GM21423 (cell line): Measurements from ENCODE around the gene ART1.
"Not testable (repeated sequence)": the region's sequence is repeated elsewhere in the genome, so short reads cannot be mapped to it uniquely, and the experiment has no call there.

Experiments used
- ATAC-seq: cut with Tn5 transposase; IDR thresholded peaks from one replicate; pipeline ENCODE4 v1.9.1; 2021; ENCODE audit warnings: mild to moderate bottlenecking, moderate library complexity; ENCODE audit not compliant: unreplicated experiment

The ART1 gene

DNA sequence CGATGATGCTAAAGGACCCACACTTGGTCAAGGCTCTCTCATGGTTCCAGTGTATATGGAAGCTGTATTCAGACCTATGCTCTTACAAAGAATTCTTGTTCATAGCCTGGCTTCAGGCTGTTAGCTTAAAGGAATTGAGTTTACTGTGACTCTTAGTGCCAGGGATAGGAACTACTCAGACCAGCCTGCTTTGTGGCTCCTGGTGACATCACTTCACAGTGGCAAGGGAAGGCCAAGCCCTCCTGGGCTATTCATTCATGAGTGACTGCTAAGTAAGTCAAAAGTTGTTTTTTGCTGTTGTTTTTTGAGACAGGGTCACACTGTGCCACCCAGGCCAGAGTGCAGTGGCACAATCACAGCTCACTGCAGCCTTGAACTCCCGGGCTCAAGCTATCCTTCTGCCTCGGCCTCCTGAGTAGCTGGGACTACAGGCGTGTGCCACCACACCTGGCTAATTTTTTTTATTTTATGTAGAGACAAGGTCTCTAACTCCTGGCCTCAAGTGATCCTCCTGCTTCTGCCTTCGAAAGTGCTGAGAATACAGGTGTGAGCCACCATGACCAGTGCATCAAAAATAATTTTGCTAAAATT lies 12.8 kb upstream of the ART1 start:
- no peak for ATAC-seq

DNA sequence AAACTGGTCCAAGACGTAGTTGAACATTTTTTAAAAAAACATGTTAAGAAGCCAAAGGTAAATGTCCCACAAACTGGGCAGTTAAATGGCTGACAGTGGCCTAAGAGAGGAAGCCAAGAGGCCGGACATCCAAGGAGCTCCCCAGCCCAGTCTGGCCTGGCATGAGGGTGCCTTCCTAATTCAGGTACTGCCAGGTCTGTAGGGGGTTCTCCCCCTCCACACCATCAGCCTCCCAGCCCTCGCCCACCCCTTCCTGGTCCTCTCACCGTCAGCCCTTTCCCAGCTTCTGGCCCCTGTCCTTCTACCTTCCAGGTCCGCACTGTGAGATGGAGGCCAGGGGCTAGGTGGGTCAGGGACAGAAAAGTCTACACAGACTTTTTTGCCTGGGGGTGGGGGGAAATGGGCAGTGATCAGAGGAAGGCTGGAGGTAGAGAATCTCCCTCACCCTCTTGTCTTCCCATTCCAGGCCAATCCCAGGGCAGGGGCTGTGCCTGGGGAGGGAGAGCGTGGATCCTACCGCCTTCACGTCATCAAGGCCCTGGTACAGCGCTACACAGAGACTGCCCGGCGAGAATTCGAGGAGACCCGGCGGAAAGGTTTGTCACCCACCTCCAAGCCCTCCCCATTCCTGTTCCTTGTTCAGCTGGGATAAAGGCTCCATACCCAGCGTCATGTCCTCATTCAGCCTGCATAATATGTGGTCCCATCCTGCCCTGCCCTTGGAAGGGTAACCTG lies 9.1 kb upstream of the ART1 start:
- ATAC-seq, result no peak

DNA sequence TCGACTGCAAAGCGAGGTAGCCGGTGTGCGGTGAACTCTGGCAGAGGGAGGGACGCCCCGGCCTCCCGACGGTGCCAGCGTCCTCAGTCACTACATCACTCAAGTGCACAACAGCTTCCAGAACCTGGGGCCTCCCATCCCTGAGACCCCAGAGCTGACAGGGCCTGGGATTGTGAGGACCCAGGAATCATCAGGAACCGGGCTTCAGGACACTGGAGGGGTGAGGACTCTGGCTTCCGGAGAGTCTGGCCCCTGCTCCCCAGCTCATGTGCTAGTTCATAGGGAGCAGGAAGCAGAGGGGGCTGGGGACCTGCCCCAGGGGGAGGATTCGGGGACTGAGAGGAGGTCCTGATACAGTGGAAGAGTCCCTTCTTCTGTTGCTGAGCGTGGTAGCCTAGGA lies 7.7 kb upstream of the ART1 start:
- no peak for ATAC-seq

DNA sequence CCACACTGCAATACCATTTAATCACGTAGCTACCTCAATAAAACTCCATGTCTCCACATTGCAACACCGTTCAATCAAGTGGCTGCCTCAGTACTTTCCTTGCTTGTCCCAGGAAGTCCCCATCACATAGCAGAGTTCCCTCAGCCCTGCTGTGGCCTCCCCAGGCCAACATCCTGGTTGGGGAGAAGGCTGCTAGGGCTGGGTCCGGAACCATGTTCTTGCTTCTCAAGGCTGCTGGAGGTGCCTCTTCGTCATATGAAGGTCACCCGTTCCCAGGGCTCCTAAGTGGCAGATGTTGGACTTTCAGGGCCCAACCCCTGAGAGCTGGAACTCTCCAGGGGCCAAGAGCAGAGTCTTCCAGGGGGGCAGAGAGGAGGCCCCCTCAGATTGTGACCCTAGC lies 6.4 kb upstream of the ART1 start:
- ATAC-seq, result no peak

DNA sequence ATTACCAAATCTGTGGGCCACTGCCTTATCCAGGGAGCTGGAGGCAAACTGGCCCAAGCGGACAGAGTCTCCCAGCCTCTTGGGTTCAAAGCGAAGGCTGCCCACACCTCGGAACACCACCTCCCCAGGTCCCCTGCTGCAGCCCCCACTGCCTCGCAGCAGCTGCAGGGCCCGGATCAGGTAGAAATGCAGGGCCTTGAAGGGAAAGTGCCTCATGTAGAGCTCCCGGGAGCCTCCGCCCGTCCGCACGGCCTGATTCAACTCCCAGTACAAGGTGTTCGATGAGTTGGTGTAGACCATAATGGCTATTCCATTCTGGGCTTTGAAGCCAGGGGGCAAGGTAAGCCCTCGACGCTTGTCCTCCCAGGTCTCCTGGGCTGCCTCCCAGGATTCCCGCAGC lies 5.1 kb upstream of the ART1 start:
- no peak for ATAC-seq

DNA sequence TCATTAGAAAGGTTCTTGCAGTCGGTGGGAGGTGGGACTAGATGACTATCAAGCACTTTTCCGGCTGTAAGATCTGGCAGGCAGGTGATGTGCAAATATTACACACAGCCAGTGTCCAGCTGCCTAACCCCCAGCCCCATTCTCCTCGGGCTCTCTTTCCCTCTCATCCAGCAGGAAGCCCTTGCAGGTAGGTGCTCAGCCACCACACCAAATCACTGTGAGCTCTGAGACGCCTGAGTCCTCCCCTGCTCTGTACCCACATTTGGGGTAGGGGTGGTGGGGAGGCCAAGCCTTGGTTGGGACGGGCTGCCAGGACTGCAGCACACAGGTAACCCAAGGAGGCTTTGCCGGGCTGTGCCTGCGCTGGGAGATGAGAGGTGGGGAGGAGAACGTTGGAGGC lies 3.7 kb upstream of the ART1 start:
- ATAC-seq, result no peak

DNA sequence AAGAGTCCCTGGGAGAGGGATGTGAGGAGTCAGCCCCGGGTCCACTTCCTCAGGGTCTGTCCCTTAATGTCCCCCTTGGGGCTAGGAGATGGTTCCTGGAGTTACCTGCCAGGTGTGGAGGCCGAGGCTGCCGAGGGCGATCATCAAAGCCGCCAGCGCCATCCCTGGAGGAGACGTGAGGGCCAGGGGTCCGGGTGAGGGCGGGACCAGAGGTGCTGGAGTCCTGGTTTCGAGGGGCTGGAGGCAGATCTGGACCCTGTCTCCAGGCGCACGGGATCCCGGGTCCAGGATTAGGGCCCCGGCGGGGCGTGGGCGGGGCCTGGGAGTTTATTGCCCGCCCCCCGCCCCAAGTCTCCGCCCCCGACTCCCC lies 3.2 kb upstream of the ART1 start, which contains the start of gene ART5:
Gene ART5, minus strand, starts transcription at position 292 of the 370 bp plus-strand sequence. Its CDS starts 130 bp downstream, at position 162.
- ATAC-seq, result no peak

DNA sequence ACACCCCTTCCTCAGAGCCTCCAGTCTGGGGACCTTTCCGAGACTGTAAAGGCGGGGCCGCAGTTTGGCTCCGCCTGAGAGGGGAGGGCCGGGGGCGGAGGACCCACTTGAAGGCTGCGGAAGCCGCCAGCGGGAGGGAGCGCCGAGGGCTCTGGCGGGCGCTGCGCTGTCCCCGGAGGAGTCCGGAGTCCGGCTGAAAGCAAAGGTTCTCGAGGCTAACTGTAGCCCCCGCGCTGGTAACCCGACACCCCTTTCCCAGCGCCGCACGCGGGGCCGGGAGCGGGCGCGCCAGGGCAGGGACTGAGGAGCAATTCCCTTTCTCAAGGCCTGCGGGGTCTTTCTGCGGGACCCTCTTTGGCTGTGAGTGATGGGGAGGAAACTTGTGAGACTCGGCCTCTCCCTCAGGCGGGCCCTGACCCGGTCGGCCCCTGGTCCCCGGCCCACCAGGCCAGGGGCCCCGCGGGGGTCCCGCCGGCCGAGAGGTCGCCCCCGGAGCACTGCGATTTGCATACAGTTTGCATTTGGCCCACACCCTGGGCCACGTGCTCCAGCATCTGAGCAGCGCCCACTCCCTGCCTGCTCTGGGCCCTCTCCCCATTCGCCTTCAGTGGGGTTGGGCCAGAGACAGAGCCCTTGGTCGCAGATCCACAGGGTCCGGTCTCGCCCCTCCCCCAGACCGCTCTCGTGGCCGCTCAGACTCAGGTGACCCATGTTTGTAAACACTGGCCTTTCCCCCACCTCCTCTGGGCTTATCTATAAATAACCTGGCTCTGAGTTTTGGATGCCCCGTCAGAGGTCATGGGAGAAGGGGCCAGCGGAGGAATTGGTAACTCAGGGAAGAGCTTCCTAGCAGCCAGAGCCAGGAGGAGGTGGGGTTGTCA lies 2.6 kb upstream of the ART1 start:
- ATAC-seq, result no peak

DNA sequence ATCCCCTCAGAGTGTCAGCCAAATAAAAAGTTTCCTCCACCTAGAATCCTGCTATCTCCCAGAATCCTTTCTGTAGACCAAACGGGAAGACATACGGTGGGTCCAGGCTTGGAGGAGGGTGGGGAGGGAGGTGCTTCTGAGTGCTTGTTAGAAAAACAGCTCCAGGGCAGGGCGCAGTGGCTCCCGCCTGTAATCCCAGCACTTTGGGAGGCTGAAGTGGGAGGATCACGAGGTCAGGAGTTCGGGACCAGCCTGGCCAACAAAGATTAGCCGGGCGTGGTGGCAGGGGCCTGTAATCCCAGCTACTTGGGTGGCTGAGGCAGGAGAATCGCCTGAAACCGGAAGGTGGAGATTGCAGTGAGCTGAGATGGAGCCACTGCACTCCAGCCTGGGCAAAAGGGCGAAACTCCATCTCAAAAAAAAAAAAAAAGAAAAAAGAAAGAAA lies 1.8 kb upstream of the ART1 start:
- ATAC-seq, result not testable (repeated sequence)

DNA sequence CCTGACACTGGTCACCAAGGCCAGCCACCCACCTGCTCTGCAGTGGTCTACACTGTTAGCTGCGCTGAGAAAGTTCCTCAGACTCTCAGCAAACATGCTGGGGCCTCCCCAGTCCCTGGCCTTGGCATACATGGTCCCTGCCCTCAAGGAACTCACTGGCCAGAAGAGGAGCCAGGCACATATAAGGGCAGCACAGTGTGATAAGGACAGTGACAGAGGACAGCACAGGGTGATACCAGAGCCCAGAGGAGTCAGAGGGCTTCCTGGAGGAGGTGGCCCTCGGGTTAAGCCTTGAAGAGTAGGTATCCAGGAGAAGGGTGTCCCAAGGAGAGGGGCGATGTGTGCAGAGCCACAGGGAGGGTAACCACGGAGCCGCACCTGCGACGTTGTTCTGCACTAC lies 624 bp downstream of the ART1 start:
- ATAC-seq, result no peak

DNA sequence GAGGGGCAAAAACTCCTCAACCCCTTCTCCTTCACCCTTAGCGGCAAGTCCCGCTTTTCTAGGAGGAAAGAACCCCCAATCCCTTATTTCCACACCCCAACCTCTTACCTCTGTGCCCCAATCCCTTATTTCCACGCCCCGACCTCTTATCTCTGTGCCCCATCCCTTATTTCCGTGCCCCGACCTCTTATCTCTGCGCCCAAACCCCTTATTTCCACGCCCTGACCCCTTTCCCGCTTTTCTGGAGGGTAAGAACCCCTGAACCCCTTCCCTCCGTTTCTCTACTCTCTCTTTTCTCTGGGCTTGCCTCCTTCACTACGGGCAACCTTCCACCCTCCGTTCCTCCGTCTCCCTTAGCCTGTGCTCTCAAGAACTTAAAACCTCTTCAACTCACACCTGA lies 3.9 kb downstream of the ART1 start:
- ATAC-seq, result not testable (repeated sequence)

DNA sequence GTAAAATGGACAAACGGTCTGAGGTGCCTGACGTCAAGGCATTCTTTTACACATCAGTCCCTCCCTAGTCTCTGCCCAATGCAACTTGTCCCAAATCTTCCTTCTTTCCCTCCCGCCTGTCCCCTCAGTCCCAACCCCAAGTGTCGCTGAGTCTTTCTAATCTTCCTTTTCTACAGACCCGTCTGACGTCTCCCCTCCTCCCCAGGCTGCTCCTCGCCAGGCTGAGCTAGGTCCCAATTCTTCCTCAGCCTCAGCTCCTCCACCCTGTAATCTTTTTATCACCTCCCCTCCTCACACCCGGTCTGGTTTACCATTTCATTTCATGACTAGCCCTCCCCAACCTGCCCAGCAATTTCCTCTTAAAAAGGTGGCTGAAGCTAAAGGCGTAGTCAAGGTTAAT lies 4.4 kb downstream of the ART1 start:
- not testable (repeated sequence) for ATAC-seq

DNA sequence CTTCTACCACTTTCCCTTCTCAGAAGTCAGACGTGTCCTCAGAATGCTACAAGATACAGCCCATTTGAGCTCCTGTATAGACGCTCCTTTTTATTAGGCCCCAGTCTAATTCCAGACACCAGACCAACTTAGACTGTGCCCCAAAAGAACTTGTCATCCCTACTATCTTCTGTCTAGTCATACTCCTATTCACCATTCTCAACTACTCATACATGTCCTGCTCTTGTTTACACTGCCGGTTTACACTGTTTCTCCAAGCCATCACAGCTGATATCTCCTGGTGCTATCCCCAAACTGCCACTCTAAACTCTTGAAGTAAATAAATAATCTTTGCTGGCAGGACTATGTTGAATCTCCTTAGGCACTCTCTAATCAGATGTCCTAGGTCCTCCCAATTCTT lies 7.6 kb downstream of the ART1 start:
- ATAC-seq, result not testable (repeated sequence)

DNA sequence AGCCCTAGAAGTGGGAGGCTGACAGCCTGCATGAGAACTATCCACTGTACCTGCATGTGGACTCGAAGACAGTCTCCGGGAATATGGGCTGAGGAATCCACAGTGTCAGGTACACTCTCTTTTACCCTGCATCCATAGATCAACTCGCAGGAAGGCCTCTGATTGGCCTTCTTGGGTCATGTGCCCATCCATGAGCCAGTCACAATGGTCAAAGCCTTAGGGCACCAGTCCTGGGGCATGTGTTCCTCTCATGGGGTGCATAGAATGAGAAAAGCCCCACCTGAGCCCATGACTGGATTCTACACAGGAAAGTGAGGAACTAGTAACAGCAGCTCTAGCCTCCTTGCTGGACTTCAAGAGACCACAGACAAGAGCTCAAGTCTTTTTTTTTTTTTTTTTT lies 10.6 kb downstream of the ART1 start:
- ATAC-seq, result no peak

DNA sequence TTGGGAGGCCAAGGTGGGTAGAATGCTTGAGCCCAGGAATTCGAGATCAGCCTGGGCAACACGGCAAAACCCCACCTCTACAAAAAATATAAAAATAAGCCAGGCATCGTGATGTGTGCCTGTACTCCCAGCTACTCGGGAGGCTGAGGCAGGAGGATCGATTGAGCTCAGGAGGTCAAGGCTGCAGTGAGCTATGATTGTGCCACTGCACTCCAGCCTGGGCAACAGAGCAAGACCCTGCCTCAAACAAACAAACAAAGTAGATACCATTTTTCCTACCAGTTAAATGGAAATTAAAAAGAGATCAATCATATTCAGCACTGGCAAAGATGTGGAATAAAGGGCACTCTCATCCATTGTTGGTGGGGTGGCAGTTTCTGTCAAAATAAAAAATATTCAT lies 12.4 kb downstream of the ART1 start:
- ATAC-seq, result not testable (repeated sequence)

DNA sequence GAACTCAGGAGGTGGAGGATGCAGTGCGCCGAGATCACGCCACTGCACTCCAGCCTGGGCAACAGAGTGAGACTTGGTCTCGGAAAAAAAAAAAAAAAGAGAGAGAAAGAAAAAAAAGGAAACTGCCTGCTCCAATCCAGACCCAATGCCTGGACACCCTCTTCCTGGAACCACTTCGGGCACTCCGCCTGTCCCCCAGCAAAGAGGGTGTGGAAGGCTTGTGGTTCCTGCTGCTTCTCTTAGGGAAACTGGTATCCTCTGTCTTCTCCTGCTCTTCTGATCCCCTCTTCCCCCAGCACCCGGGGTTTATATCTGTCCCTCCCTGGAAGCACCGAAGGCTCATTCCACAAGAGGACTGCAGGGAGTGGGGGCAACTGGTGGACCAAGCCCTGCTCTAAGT lies 13.3 kb downstream of the ART1 start:
- ATAC-seq, result no peak

DNA sequence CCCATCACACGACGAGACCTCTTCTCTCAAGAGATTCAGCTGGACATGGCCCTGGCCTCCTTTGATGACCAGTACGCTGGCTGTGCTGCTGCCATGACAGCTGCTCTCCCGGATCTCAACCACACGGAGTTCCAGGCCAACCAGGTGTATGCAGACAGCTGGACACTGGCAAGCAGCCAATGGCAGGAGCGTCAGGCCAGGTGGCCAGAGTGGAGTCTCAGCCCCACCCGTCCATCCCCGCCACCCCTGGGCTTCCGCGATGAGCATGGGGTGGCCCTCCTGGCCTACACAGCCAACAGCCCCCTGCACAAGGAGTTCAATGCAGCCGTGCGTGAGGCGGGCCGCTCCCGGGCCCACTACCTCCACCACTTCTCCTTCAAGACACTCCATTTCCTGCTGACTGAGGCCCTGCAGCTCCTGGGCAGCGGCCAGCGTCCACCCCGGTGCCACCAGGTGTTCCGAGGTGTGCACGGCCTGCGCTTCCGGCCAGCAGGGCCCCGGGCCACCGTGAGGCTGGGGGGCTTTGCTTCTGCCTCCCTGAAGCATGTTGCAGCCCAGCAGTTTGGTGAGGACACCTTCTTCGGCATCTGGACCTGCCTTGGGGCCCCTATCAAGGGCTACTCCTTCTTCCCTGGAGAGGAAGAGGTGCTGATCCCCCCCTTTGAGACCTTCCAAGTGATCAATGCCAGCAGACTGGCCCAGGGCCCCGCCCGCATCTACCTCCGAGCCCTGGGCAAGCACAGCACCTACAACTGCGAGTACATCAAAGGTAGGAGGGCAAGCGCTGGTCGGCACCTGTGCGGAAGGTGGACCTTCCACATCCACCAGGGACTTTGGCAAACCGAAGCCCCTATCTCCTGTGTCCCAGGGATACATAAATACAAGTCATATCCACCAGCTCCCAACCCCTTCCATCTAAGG lies 14.9 kb downstream of the ART1 start:
- no peak for ATAC-seq

DNA sequence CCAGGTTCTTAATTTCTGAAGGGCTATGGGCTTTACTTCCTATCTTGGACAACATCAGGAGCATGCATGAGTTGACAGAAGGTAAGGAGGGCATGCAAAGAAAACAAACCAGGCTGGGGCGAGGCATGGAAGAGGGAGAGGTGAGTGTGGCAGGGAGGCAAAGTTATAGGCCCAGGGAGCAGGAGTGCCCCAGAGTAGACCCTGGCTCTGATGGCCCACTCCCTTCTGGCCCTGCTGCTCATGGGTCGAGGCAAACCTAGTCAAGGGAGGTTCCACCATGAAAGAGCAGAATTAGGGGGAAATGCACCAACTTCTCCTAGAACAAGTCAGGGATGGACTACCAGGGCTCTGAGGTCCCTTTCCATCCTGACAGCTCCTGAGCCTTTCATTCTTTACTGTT lies 16.0 kb downstream of the ART1 start:
- ATAC-seq, result no peak

DNA sequence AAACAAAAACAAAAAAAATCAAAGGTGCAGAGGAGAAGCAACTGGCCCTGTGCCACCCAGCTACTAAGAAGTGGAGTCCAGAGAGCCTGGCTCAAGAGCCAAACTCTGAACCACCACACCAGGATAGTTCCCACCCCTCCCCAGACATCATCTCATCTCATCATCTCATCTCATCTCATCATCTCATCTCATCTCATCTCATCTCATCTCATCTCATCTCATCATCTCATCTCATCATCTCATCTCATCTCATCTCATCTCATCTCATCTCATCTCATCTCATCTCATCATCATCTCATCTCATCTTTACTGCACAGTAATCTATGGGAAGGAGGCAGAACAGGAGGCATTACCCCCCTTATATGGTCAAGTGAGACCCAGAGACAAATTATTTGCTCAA lies 17.9 kb downstream of the ART1 start:
- ATAC-seq, result no peak

DNA sequence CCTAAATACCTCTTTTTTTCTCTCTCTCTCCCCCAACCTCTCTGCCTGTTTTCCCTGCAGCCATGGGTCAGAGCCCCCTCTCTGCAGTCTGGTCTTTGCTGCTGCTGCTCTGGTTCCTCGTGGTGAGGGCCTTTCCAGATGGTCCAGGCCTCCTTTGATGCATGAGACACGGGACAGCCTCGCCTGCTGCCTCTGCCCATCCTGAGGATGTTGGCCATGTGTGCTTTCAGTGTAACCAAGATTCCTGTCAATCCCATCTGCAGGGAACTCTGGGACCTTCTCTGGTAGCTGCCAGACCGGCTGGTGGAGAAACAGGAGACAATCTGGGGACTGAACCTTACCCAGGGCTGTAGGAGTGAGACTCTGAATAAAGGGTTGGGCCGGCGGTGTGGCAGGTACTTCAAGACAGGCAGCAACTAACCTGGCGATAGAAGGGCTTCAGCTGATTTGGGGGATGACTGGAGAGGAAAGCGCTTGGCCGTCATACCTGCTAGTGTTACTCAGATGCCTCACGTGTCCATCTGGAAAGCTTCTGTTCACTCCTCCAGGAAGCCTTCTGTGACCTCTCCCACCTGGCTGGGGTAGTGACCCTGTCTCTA lies 19.2 kb downstream of the ART1 start:
- no peak for ATAC-seq
